ENCODE results near the gene ITSN1. TPM values are rescaled to one million over a fixed set of nuclear protein-coding genes. Genes with fewer than 3 reads are reported as not detected.
A peak's percentile ranks its signal among the peaks of the same experiment; 100 is the strongest.

The ITSN1 gene
- total RNA-seq, 4 donors from 2014 or later, result 50.4 to 208 (median 96.7) TPM

GRCh38 chr21:33821503-33822322 is 179.4 kb downstream of the ITSN1 start:
- TF ChIP-seq EP300 (IDR thresholded peaks at IDR 0.05) (no peak), CTCF (IDR thresholded peaks at IDR 0.05) (peak in 2 of 5 experiments; percentile 9 to 26), POLR2A (IDR thresholded peaks at IDR 0.05) (no peak)
- Histone ChIP-seq H3K27me3 (no peaks in the 10 kb centered on the region), H3K4me3 (no peak overlapping the region), H3K9me3 (no peaks in the 10 kb centered on the region), H3K4me1 (peaks cover 0 to 67% (median 24%) of the 10 kb centered on the region in 4 donors), H3K27ac (peak overlapping the region in 2 of 4 donors; percentile 39 to 70), H3K36me3 (peaks cover 0 to 35% (median 5%) of the 10 kb centered on the region in 3 donors)
- DNase-seq (ENCODE audit: low spot score in 2 of 2), result no peak
- 47 to 50% methylated on average over 7 of the region's 7 CpGs for WGBS, 2 donors

GRCh38 chr21:33824156-33824941 is 182.0 kb downstream of the ITSN1 start:
- peak overlapping the region in 2 of 4 donors; percentile 75 to 79 for H3K27ac ChIP-seq
- no peaks in the 10 kb centered on the region for H3K27me3 ChIP-seq
- peaks cover 0 to 93% (median 36%) of the 10 kb centered on the region in 4 donors for H3K4me1 ChIP-seq
- H3K36me3 ChIP-seq, result peaks cover 0 to 18% (median 0%) of the 10 kb centered on the region in 3 donors
- H3K4me3 ChIP-seq, result no peak overlapping the region
- no peak for DNase-seq (ENCODE audit: low spot score in 2 of 2)
- H3K9me3 ChIP-seq, result no peaks in the 10 kb centered on the region
- TF ChIP-seq EP300 (IDR thresholded peaks at IDR 0.05) (no peak), POLR2A (IDR thresholded peaks at IDR 0.05) (no peak), CTCF (IDR thresholded peaks at IDR 0.05) (no peak)
- WGBS, 2 donors, result 42% methylated on average over 11 of the region's 11 CpGs

GRCh38 chr21:33825419-33825818 is 183.1 kb downstream of the ITSN1 start:
- no peak for TF ChIP-seq POLR2A (IDR thresholded peaks at IDR 0.05)
- no peak for TF ChIP-seq CTCF (IDR thresholded peaks at IDR 0.05)
- no peak for TF ChIP-seq EP300 (IDR thresholded peaks at IDR 0.05)

GRCh38 chr21:33825915-33826314 is 183.6 kb downstream of the ITSN1 start:
- peak in 1 of 2 donors; percentile 43 for DNase-seq (ENCODE audit: low spot score in 2 of 2)
- Histone ChIP-seq H3K27ac (peak overlapping the region in 3 of 4 donors; percentile 5 to 79 (median 75)), H3K4me3 (no peak overlapping the region), H3K36me3 (peaks cover 0 to 27% (median 0%) of the 10 kb centered on the region in 3 donors), H3K9me3 (no peaks in the 10 kb centered on the region), H3K27me3 (no peaks in the 10 kb centered on the region), H3K4me1 (peaks cover 0 to 83% (median 33%) of the 10 kb centered on the region in 4 donors)
- 10 to 19% methylated on average over 2 of the region's 2 CpGs for WGBS, 2 donors
- TF ChIP-seq CTCF (IDR thresholded peaks at IDR 0.05), result no peak
- TF ChIP-seq EP300 (IDR thresholded peaks at IDR 0.05), result no peak
- TF ChIP-seq POLR2A (IDR thresholded peaks at IDR 0.05), result no peak

More at GRCh38 chr21:33825419-33825818, 183.1 kb downstream of the ITSN1 start:
- no peak for DNase-seq (ENCODE audit: low spot score in 2 of 2)
- Histone ChIP-seq H3K27me3 (no peaks in the 10 kb centered on the region), H3K4me1 (peaks cover 0 to 88% (median 35%) of the 10 kb centered on the region in 4 donors), H3K36me3 (peaks cover 0 to 22% (median 0%) of the 10 kb centered on the region in 3 donors), H3K27ac (peak overlapping the region in 2 of 4 donors; percentile 75 to 79), H3K9me3 (no peaks in the 10 kb centered on the region), H3K4me3 (no peak overlapping the region)
- WGBS, 2 donors, result 34 to 40% methylated on average over 3 of the region's 3 CpGs

All from tibial nerve (tissue), 4 donors.